ENCODE results near the gene SMARCB1. TPM values are rescaled to one million over a fixed set of nuclear protein-coding genes. Genes with fewer than 3 reads are reported as not detected.

SMARCB1 gene
- total and polyA plus RNA-seq, 7 donors = 25.0 to 85.7 (median 43.9) TPM

- no peak for DNase-seq
- Histone ChIP-seq H3K36me3 (no peaks in the 10 kb centered on the region), H3K9me3 (no peaks in the 10 kb centered on the region), H3K4me1 (peaks cover 0 to 32% (median 29%) of the 10 kb centered on the region in 4 donors), H3K27me3 (no peaks in the 10 kb centered on the region), H3K4me3 (no peak overlapping the region), H3K27ac (peak overlapping the region in 2 of 4 donors; percentile 70 to 76)
- TF ChIP-seq EP300 (IDR thresholded peaks at IDR 0.05) = no peak
- intact Hi-C loops (cut with DNase I) = no loop called here
- WGBS, 2 donors = 81 to 86% methylated on average over 3 of the region's 3 CpGs
Measured at GRCh38 chr22:23778577-23778900, 8.2 kb upstream of the SMARCB1 start.

DNA sequence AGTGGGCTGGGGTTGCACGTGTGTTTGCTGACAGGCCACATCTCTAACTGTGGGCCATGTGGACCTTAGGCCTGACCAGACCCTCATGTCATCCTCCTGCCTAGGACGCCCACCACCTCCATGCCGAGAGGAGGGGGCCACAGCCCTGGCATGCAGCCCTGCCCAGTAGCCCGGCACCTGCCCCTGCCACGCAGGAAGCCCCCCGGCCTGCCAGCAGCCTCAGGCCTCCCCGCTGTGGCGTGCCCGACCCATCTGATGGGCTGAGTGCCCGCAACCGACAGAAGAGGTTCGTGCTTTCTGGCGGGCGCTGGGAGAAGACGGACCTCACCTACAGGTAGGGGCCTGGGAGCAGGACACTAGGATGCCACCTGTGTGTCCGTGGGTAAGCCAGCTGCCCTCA lies 7.7 kb upstream of the SMARCB1 start:
- no peaks in the 10 kb centered on the region for H3K27me3 ChIP-seq
- H3K4me3 ChIP-seq = no peak overlapping the region
- H3K4me1 ChIP-seq = peaks cover 0 to 27% (median 23%) of the 10 kb centered on the region in 4 donors
- no peak overlapping the region for H3K27ac ChIP-seq
- no peak for DNase-seq
- H3K36me3 ChIP-seq = no peaks in the 10 kb centered on the region
- no peaks in the 10 kb centered on the region for H3K9me3 ChIP-seq
- TF ChIP-seq POLR2AphosphoS5 (IDR thresholded peaks at IDR 0.05) (no peak), POLR2A (IDR thresholded peaks at IDR 0.05) (no peak), CTCF (IDR thresholded peaks at IDR 0.05) (no peak), EP300 (IDR thresholded peaks at IDR 0.05) (no peak)
- 94 to 95% methylated on average over 16 of the region's 16 CpGs for WGBS, 2 donors
- intact Hi-C loops (cut with DNase I) = no loop called here

DNA sequence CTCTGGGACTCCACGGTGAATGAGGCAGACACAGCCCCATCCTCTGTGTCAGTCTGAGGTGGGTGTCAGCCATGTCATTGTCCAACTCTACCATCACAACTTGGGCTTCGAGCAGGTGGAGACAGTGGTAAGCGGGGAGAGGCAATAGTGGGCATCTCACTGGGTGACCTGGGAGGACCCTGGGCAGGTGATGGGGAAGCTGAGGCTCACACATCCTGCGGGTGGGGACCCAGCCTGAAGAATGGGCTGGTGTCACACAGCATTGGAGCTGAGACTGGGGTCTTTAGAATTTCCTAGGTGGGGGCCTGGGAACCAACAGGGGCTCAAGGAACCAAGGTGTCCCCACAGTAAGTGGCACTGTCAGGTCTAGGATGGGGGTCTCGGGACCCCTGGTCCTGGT lies 7.0 kb upstream of the SMARCB1 start:
- no peak for DNase-seq
- WGBS, 2 donors = 93 to 94% methylated on average over 5 of the region's 5 CpGs
- intact Hi-C loops (cut with DNase I) = no loop called here

DNA sequence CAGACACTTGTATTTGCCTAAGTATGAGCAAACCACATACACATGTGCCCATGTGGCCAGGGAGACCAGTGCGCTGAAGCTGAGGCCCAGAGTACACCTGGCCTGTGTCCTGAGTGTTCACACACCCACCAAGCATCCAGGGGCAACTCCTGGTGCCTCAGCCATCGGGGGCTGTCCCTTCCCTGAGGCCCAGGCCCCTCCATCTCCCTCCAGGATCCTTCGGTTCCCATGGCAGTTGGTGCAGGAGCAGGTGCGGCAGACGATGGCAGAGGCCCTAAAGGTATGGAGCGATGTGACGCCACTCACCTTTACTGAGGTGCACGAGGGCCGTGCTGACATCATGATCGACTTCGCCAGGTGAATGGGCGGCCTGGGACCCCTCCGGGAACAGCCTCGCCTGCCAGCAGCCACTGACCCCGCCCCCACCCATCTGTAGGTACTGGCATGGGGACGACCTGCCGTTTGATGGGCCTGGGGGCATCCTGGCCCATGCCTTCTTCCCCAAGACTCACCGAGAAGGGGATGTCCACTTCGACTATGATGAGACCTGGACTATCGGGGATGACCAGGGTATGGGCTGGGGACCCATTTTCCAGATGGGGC lies 6.5 kb upstream of the SMARCB1 start:
- TF ChIP-seq EP300 (IDR thresholded peaks at IDR 0.05) (no peak), CTCF (IDR thresholded peaks at IDR 0.05) (no peak), POLR2A (IDR thresholded peaks at IDR 0.05) (no peak), POLR2AphosphoS5 (IDR thresholded peaks at IDR 0.05) (no peak)
- H3K4me3 ChIP-seq = no peak overlapping the region
- peaks cover 0 to 15% (median 12%) of the 10 kb centered on the region in 4 donors for H3K4me1 ChIP-seq
- H3K9me3 ChIP-seq = no peaks in the 10 kb centered on the region
- intact Hi-C loops (cut with DNase I) = no loop called here
- no peak for DNase-seq
- H3K27me3 ChIP-seq = no peaks in the 10 kb centered on the region
- H3K36me3 ChIP-seq = no peaks in the 10 kb centered on the region
- WGBS, 2 donors = 92 to 94% methylated on average over 20 of the region's 20 CpGs
- H3K27ac ChIP-seq = no peak overlapping the region

More for the DNA sequence above, 7.0 kb upstream of the SMARCB1 start:
- no peak overlapping the region for H3K27ac ChIP-seq
- TF ChIP-seq POLR2A (IDR thresholded peaks at IDR 0.05) (no peak), CTCF (IDR thresholded peaks at IDR 0.05) (no peak), POLR2AphosphoS5 (IDR thresholded peaks at IDR 0.05) (no peak), EP300 (IDR thresholded peaks at IDR 0.05) (no peak)
- H3K27me3 ChIP-seq = no peaks in the 10 kb centered on the region
- no peaks in the 10 kb centered on the region for H3K9me3 ChIP-seq
- H3K4me1 ChIP-seq = peaks cover 0 to 20% (median 17%) of the 10 kb centered on the region in 4 donors
- H3K36me3 ChIP-seq = no peaks in the 10 kb centered on the region
- no peak overlapping the region for H3K4me3 ChIP-seq

DNA sequence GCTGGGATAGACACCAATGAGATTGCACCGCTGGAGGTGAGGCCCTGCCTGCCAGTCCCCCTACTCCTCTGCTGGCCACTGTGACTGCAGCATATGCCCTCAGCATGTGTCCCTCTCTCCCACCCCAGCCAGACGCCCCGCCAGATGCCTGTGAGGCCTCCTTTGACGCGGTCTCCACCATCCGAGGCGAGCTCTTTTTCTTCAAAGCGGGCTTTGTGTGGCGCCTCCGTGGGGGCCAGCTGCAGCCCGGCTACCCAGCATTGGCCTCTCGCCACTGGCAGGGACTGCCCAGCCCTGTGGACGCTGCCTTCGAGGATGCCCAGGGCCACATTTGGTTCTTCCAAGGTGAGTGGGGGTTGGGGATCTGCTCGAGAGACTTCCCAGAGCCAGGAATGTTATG lies 5.7 kb upstream of the SMARCB1 start:
- Histone ChIP-seq H3K27me3 (no peaks in the 10 kb centered on the region), H3K4me1 (peaks cover 0 to 18% (median 15%) of the 10 kb centered on the region in 4 donors), H3K27ac (peak overlapping the region in 1 of 4 donors; percentile 28), H3K36me3 (no peaks in the 10 kb centered on the region), H3K9me3 (no peaks in the 10 kb centered on the region), H3K4me3 (no peak overlapping the region)
- DNase-seq = no peak
- WGBS, 2 donors = 92 to 93% methylated on average over 15 of the region's 15 CpGs
- TF ChIP-seq CTCF (IDR thresholded peaks at IDR 0.05) = no peak
- TF ChIP-seq POLR2AphosphoS5 (IDR thresholded peaks at IDR 0.05) = no peak
- TF ChIP-seq EP300 (IDR thresholded peaks at IDR 0.05) = no peak
- no peak for TF ChIP-seq POLR2A (IDR thresholded peaks at IDR 0.05)
- intact Hi-C loops (cut with DNase I) = no loop called here

Data from sigmoid colon (tissue), 7 donors.